Frontal cortex (tissue), 4 donors: ENCODE results near the gene TMEM38A. TPM values are rescaled to one million over a fixed set of nuclear protein-coding genes. Genes with fewer than 3 reads are reported as not detected.
"Not testable (repeated sequence)": the region's sequence is repeated elsewhere in the genome, so short reads cannot be mapped to it uniquely, and the experiment has no call there.

Experiments used
- DNase-seq, 2 donors: peaks; one replicate each; pipeline ENCODE4 v3.0.0; 2012; ENCODE audit warnings: low spot score in 2 of 2
- FAIRE-seq: peaks from 2 replicates; lab custom pipeline; 2012; peaks lifted over from hg19 to GRCh38; lab: Jason Lieb, UNC
- small RNA-seq: library from RNA; depleted of rRNA; stranded (forward); fragments of <200 nt; gene quantifications from one replicate; pipeline ENCODE3, GENCODE V24; 2014
- total RNA-seq: library from RNA; depleted of rRNA; stranded (reverse); fragments of >200 nt; gene quantifications from one replicate; pipeline ENCODE4 v1.2.3, GENCODE V29; 2014
- donor health status: control.
- donor health status: control.
- donor health status: control.

The TMEM38A gene
- total RNA-seq, 1 donor from 2014 or later = 8.6 TPM

GRCh38 chr19:16735650-16736266 lies 74.8 kb downstream of the TMEM38A start:
- not testable (repeated sequence) for DNase-seq, FAIRE-seq

GRCh38 chr19:16736709-16737108 lies 75.8 kb downstream of the TMEM38A start:
- DNase-seq (no peak), FAIRE-seq (no peak)

GRCh38 chr19:16737911-16738310 lies 77.0 kb downstream of the TMEM38A start:
- DNase-seq = no peak
- FAIRE-seq = no peak

- no peak for FAIRE-seq
- DNase-seq = no peak
Observed at GRCh38 chr19:16739546-16739945, 78.6 kb downstream of the TMEM38A start.

Small RNA genes within 50 kb of the gene (small RNA-seq; reads per million reads assigned to genes)
- gene AC008737.2 = not detected

Other genes starting within 250 kb of the TMEM38A start
- 15.1 TPM for gene EPS15L1, start 189.2 kb upstream of the TMEM38A start, total RNA-seq
- gene CALR3, start 165.0 kb upstream of the TMEM38A start, total RNA-seq = not detected
- gene C19orf44, start 164.7 kb upstream of the TMEM38A start, total RNA-seq = 3.3 TPM
- gene CHERP, start 118.7 kb upstream of the TMEM38A start, total RNA-seq = 5.3 TPM
- gene SLC35E1, start 88.7 kb upstream of the TMEM38A start, total RNA-seq = 22.8 TPM
- gene MED26, start 32.9 kb upstream of the TMEM38A start, total RNA-seq = 3.7 TPM
- 41.6 TPM for gene SMIM7, start 995 bp upstream of the TMEM38A start, total RNA-seq
- 0.41 TPM for gene NWD1, start 58.7 kb downstream of the TMEM38A start, total RNA-seq
- 34.6 TPM for gene SIN3B, start 168.3 kb downstream of the TMEM38A start, total RNA-seq
- gene F2RL3, start 227.9 kb downstream of the TMEM38A start, total RNA-seq = under 0.01 TPM